Loucy (cell line): Measurements from ENCODE around the gene AUNIP.

ENCODE experiments used
- CTCF ChIP-seq: fragments of 200-600 bp; sonication (generic); conservative IDR thresholded peaks from 2 replicates; pipeline ENCODE4 v1.5.1; 2014; ENCODE audit warnings: mild to moderate bottlenecking, antibody characterized with exemption, low read length
- EZH2phosphoT487 ChIP-seq: fragments of 200-600 bp; IDR thresholded peaks from 2 replicates; pipeline ENCODE4 v1.6.1; 2018; ENCODE audit warnings: antibody characterized with exemption, mild to moderate bottlenecking, moderate library complexity, borderline replicate concordance

DNA sequence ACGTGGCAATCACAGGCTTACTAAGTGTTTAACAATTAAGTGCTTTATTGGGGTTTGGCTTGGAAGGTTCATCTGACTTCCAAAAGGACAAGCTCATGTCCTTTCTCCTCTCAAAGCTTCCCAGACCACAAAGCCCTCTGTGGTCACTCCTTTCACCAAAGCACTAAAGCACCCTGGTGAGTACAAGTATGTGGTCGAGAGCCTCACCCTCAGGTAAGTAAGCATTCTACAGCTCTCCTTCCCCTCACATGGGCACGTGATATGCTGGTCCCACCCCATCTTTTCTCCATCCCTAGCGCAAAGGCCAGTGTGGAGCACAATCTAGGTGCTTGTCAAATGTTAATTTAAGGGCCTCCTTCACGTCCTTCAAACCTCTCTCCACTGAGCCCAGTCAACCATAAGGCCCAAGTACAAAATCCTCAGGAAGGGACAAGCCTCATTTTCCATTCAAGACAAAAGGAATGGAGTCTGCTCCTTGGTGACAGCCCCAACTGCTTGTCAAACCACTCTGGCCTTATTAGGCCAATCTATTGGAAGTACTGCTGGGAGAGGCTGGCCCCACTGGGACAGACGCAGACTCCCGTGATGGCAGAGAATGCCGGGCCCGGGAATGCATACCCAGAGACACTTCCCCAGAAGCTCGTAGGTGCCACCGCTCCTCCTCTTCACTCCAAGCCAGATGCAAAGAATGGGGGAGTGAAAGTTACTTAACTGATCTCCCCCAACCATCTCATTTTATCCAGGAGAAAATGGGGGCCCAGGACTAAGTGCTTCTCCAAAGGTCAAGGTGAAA is 39.2 kb upstream of the AUNIP start:
- TF ChIP-seq CTCF (no peak), EZH2phosphoT487 (no peak)
